Caco-2 (cell line): ENCODE data around the gene RUNX2. TPM values are rescaled to one million over a fixed set of nuclear protein-coding genes. Genes with fewer than 3 reads are reported as not detected.
"Not testable (repeated sequence)": the region's sequence is repeated elsewhere in the genome, so short reads cannot be mapped to it uniquely, and the experiment has no call there.

Experiments
- BruUV-seq: library from RNA; stranded (reverse); fragments of 400-500 nt; replicated peaks from 2 replicates; lab custom pipeline; 2021; lab: Mats Ljungman, UMichigan
- CTCF ChIA-PET: fragments of 300-600 bp; sonication (Branson Sonifier 250); formaldehyde crosslinking; loops from one replicate; lab custom pipeline; 2022; ENCODE audit warnings: antibody characterized with exemption; lab: Charles Lee
- POLR2A ChIA-PET: fragments of 300-600 bp; sonication (Branson Sonifier 250); formaldehyde crosslinking; loops from one replicate; lab custom pipeline; 2022; ENCODE audit warnings: antibody characterized with exemption; lab: Charles Lee
- DNase-seq, 2 experiments: peaks; one replicate each; pipeline versions ENCODE4 v3.0.0 to v3.0.0-alpha.2; 2020 to 2022
- H3K27me3 ChIP-seq: replicated peaks from 2 replicates; pipeline ENCODE4 v1.6.0; 2011; ENCODE audit warnings: low read length; ENCODE audit not compliant: control insufficient read depth, insufficient read depth
- H3K36me3 ChIP-seq: 2 replicates; pipeline ENCODE4 v1.5.1; 2011; ENCODE audit warnings: low read length; ENCODE audit not compliant: control insufficient read depth, insufficient read depth
- H3K4me1 ChIP-seq: fragments of 250-450 bp; sonication (Bioruptor Pico); 2 replicates; pipeline ENCODE4 v1.5.1; 2020; ENCODE audit warnings: mild to moderate bottlenecking
- H3K4me3 ChIP-seq: 2 replicates; pipeline ENCODE4 v1.5.1; 2011; ENCODE audit warnings: low read depth, mild to moderate bottlenecking, control low read depth, low read length
- H3K9me3 ChIP-seq: fragments of 250-450 bp; sonication (Bioruptor Pico); 2 replicates; pipeline ENCODE4 v1.5.1; 2020; ENCODE audit warnings: mild to moderate bottlenecking, moderate library complexity
- H3K27ac Mint-ChIP-seq: one replicate; pipeline ENCODE4 v1.8.0; 2022; ENCODE audit warnings: mixed read lengths; ENCODE audit not compliant: unreplicated experiment
- H3K27me3 Mint-ChIP-seq: one replicate; pipeline ENCODE4 v1.8.0; 2022; ENCODE audit warnings: mixed read lengths; ENCODE audit not compliant: insufficient read depth, unreplicated experiment
- H3K36me3 Mint-ChIP-seq: one replicate; pipeline ENCODE4 v1.8.0; 2022; ENCODE audit warnings: mild to moderate bottlenecking, mixed read lengths; ENCODE audit not compliant: insufficient read depth, unreplicated experiment
- H3K4me1 Mint-ChIP-seq: one replicate; pipeline ENCODE4 v1.8.0; 2022; ENCODE audit warnings: low read depth, mixed read lengths; ENCODE audit not compliant: unreplicated experiment
- H3K4me3 Mint-ChIP-seq: one replicate; pipeline ENCODE4 v1.8.0; 2022; ENCODE audit warnings: mild to moderate bottlenecking, moderate library complexity, mixed read lengths; ENCODE audit not compliant: unreplicated experiment
- H3K9me3 Mint-ChIP-seq: one replicate; pipeline ENCODE4 v1.8.0; 2022; ENCODE audit warnings: mixed read lengths; ENCODE audit not compliant: unreplicated experiment
- intact Hi-C: fragments of 100-400 bp; cut with micrococcal nuclease; formaldehyde crosslinking; loops from one replicate; pipeline ENCODE4 v1.10.0; 2022; ENCODE audit not compliant: unreplicated experiment
- total RNA-seq: library from RNA; stranded (reverse); gene quantifications from 2 replicates; pipeline ENCODE4 v1.2.3, GENCODE V29; 2022
- TF ChIP-seq, protein P1 (sequence below), 2 experiments: fragments of 200-600 bp in 1 of 2; IDR thresholded peaks; 1 replicate in 1 of 2; 2 replicates in 1 of 2; pipeline versions ENCODE4 v1.5.1 to v1.8.0; 2011 to 2022; ENCODE audit warnings: antibody characterized with exemption in 1 of 2, control low read depth in 1 of 2, inconsistent platforms in 1 of 2, low read depth in 1 of 2, low read length in 1 of 2, mild to moderate bottlenecking in 1 of 2, moderate library complexity in 1 of 2; ENCODE audit not compliant: insufficient read depth in 1 of 2, severe bottlenecking in 1 of 2, unreplicated experiment in 1 of 2

Gene RUNX2
- total RNA-seq, 1 experiment from 2014 or later: not detected

DNA sequence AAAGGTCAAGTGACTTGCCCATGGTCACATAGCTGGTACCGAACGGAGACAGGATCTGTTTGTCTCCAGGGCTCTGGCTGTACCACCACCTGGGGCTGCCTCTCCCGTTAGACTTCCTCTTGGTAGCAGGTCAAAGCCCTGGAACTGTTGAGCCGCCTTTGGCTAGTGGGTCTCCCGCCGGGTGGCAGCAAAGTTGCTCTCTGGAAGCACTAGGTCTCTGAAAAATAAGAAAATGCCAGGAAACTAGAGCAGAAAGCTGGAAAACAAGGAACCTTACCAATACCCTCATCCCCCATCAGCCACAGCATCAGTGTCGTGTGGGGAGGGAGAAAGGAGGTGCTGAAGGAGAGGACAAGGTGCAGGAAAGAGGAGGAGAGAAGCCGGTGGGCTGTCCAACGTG is 340.6 kb downstream of the RUNX2 start:
- CTCF ChIA-PET: no interaction called here
- no peaks in the 10 kb centered on the region for H3K27me3 Mint-ChIP-seq
- POLR2A ChIA-PET: no interaction called here
- no peaks in the 10 kb centered on the region for H3K9me3 Mint-ChIP-seq
- H3K9me3 ChIP-seq: no peaks in the 10 kb centered on the region
- H3K36me3 Mint-ChIP-seq: no peaks in the 10 kb centered on the region
- DNase-seq: no peak
- H3K27ac Mint-ChIP-seq: no peak overlapping the region
- H3K4me3 ChIP-seq: no peak overlapping the region
- intact Hi-C loops: no loop called here
- TF ChIP-seq, protein P1, sequence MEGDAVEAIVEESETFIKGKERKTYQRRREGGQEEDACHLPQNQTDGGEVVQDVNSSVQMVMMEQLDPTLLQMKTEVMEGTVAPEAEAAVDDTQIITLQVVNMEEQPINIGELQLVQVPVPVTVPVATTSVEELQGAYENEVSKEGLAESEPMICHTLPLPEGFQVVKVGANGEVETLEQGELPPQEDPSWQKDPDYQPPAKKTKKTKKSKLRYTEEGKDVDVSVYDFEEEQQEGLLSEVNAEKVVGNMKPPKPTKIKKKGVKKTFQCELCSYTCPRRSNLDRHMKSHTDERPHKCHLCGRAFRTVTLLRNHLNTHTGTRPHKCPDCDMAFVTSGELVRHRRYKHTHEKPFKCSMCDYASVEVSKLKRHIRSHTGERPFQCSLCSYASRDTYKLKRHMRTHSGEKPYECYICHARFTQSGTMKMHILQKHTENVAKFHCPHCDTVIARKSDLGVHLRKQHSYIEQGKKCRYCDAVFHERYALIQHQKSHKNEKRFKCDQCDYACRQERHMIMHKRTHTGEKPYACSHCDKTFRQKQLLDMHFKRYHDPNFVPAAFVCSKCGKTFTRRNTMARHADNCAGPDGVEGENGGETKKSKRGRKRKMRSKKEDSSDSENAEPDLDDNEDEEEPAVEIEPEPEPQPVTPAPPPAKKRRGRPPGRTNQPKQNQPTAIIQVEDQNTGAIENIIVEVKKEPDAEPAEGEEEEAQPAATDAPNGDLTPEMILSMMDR (IDR thresholded peaks at IDR 0.05; ENCODE audit: insufficient read depth in 1 of 2, low read depth in 1 of 2, low read length in 1 of 2, severe bottlenecking in 1 of 2, unreplicated experiment in 1 of 2): no peak
- H3K4me1 ChIP-seq: no peaks in the 10 kb centered on the region
- H3K4me3 Mint-ChIP-seq: no peak overlapping the region
- no peaks in the 10 kb centered on the region; the same call in 1 of the 2 replicates for H3K27me3 ChIP-seq
- no TSS peak for BruUV-seq
- H3K36me3 ChIP-seq: no peaks in the 10 kb centered on the region
- H3K4me1 Mint-ChIP-seq: no peaks in the 10 kb centered on the region

DNA sequence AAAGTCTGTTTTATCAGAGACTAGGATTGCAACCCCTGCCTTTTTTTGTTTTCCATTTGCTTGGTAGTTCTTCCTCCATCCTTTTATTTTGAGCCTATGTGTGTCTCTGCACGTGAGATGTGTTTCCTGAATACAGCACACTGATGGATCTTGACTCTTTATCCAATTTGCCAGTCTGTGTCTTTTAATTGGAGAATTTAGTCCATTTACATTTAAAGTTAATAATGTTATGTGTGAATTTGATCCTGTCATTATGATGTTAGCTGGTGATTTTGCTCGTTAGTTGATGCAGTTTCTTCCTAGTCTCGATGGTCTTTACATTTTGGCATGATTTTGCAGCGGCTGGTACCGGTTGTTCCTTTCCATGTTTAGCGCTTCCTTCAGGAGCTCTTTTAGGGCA is 345.0 kb downstream of the RUNX2 start:
- H3K36me3 Mint-ChIP-seq, BruUV-seq, H3K9me3 Mint-ChIP-seq, H3K27me3 ChIP-seq, POLR2A ChIA-PET, H3K4me3 ChIP-seq, intact Hi-C loops, H3K4me1 ChIP-seq, H3K27me3 Mint-ChIP-seq, H3K27ac Mint-ChIP-seq, H3K36me3 ChIP-seq, CTCF ChIA-PET, H3K9me3 ChIP-seq, DNase-seq, H3K4me1 Mint-ChIP-seq, H3K4me3 Mint-ChIP-seq: not testable (repeated sequence)

DNA sequence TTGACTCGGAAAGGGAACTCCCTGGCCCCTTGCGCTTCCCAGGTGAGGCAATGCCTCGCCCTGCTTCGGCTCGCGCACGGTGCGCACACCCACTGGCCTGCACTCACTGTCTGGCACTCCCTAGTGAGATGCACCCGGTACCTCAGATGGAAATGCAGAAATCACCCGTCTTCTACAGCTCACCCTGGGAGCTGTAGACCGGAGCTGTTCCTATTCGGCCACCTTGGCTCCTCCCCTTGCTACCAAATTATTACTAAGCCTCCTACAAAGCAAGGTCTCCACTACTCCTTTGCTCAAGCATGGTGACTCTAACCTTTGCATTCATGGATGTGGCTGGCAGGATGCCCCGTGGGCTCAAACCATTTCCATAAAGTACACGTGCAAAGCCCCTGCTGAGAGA is 347.0 kb downstream of the RUNX2 start:
- H3K27ac Mint-ChIP-seq, CTCF ChIA-PET, DNase-seq, H3K27me3 ChIP-seq, H3K4me3 ChIP-seq, BruUV-seq, POLR2A ChIA-PET, H3K9me3 ChIP-seq, H3K36me3 ChIP-seq, H3K27me3 Mint-ChIP-seq, H3K36me3 Mint-ChIP-seq, H3K4me1 Mint-ChIP-seq, intact Hi-C loops, H3K9me3 Mint-ChIP-seq, H3K4me1 ChIP-seq: not testable (repeated sequence)
- peak overlapping the region; percentile 64 for H3K4me3 Mint-ChIP-seq

- Mint-ChIP-seq H3K4me1 (no peaks in the 10 kb centered on the region), H3K9me3 (no peaks in the 10 kb centered on the region), H3K27ac (no peak overlapping the region), H3K36me3 (no peaks in the 10 kb centered on the region), H3K4me3 (peak overlapping the region; percentile 64), H3K27me3 (no peaks in the 10 kb centered on the region)
- POLR2A ChIA-PET: no interaction called here
- H3K4me3 ChIP-seq: no peak overlapping the region
- TF ChIP-seq, protein P1 (IDR thresholded peaks at IDR 0.05; ENCODE audit: insufficient read depth in 1 of 2, low read depth in 1 of 2, low read length in 1 of 2, severe bottlenecking in 1 of 2, unreplicated experiment in 1 of 2): no peak
- no peaks in the 10 kb centered on the region for H3K4me1 ChIP-seq
- intact Hi-C loops: no loop called here
- DNase-seq: no peak
- H3K27me3 ChIP-seq: no peaks in the 10 kb centered on the region
- BruUV-seq: no TSS peak
- CTCF ChIA-PET: no interaction called here
- no peaks in the 10 kb centered on the region for H3K9me3 ChIP-seq
- H3K36me3 ChIP-seq: no peaks in the 10 kb centered on the region
Measured at GRCh38 chr6:45675634-45676033, 347.5 kb downstream of the RUNX2 start.
